ENCODE measurements around the gene ATRX.

DNA sequence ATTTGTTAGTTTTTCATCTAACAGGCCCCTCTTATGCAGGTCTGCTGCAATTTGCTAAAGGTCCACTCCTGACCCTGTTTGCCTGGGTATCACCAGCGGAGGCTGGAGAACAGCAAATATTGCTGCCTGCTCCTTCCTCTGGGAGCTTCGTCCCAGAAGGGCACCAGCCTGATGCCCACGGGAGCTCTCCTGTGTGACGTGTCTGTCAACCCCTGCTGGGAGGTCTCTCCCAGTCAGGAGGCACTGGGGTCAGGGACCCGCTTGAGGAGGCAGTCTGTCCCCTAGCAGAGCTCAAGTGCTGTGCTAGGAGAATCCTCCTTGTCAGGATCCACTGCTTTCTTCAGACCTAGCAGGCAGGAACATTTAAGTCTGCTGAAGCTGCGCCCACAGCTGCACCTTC lies 30.5 kb downstream of the ATRX start:
- TF ChIP-seq, protein P1, sequence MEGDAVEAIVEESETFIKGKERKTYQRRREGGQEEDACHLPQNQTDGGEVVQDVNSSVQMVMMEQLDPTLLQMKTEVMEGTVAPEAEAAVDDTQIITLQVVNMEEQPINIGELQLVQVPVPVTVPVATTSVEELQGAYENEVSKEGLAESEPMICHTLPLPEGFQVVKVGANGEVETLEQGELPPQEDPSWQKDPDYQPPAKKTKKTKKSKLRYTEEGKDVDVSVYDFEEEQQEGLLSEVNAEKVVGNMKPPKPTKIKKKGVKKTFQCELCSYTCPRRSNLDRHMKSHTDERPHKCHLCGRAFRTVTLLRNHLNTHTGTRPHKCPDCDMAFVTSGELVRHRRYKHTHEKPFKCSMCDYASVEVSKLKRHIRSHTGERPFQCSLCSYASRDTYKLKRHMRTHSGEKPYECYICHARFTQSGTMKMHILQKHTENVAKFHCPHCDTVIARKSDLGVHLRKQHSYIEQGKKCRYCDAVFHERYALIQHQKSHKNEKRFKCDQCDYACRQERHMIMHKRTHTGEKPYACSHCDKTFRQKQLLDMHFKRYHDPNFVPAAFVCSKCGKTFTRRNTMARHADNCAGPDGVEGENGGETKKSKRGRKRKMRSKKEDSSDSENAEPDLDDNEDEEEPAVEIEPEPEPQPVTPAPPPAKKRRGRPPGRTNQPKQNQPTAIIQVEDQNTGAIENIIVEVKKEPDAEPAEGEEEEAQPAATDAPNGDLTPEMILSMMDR (IDR thresholded peaks at IDR 0.05; ENCODE audit: low read depth, low read length, poor library complexity, severe bottlenecking): no peak
- no peak for TF ChIP-seq EZH2phosphoT487 (IDR thresholded peaks at IDR 0.05; ENCODE audit: borderline replicate concordance, low read length)

Measured in DOHH2 (cell line).